T-helper 2 cell treated with Interferon-gamma antibody and Interleukin-4, amounts not matched to agents 5 μg/mL and 100 μg/mL, for 36 hours (primary cell): Measurements from ENCODE around the gene PDE8B.

Experiments
- DNase-seq: peaks from one replicate; pipeline ENCODE4 v3.0.0; 2021; ENCODE audit warnings: low spot score
- H3K27ac Mint-ChIP-seq: one replicate; pipeline ENCODE4 v1.8.0; 2021; ENCODE audit warnings: mild to moderate bottlenecking, mixed read lengths
- H3K27me3 Mint-ChIP-seq: one replicate; pipeline ENCODE4 v1.8.0; 2021; ENCODE audit warnings: low read depth, mixed read lengths
- H3K36me3 Mint-ChIP-seq: one replicate; pipeline ENCODE4 v1.8.0; 2021; ENCODE audit warnings: low read depth, mixed read lengths
- H3K4me1 Mint-ChIP-seq: one replicate; pipeline ENCODE4 v1.8.0; 2021; ENCODE audit warnings: low read depth, mixed read lengths
- H3K4me3 Mint-ChIP-seq: one replicate; pipeline ENCODE4 v1.8.0; 2022; ENCODE audit warnings: mild to moderate bottlenecking, moderate library complexity, mixed read lengths
- H3K9me3 Mint-ChIP-seq: one replicate; pipeline ENCODE4 v1.8.0; 2021; ENCODE audit warnings: mixed read lengths

Gene PDE8B

DNA sequence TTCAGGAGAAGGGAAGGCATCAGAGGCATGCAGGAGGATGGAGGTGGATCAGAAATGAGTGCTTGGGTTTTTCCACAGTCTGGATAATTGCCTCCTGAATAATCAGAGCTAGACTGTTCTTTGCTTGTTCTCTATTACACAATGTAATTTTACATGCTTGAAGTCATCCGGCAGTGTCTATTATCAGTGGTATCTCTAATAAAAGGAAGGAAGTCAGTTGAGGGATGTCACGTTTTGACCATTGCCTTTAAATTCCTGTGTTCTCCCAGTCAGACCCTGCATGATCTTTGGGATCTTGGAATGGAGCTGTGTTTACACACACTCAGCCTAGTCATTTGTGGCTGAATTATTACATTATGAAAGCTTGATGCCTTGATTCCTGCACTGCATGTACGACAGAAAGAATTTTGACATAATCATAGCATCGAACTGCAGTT, 91.0 kb downstream of the PDE8B start:
- Mint-ChIP-seq H3K36me3 (no peaks in the 10 kb centered on the region), H3K9me3 (no peaks in the 10 kb centered on the region), H3K27me3 (peaks cover 2% of the 10 kb centered on the region), H3K27ac (no peak overlapping the region), H3K4me3 (no peak overlapping the region), H3K4me1 (peaks cover 6% of the 10 kb centered on the region)
- no peak for DNase-seq

DNA sequence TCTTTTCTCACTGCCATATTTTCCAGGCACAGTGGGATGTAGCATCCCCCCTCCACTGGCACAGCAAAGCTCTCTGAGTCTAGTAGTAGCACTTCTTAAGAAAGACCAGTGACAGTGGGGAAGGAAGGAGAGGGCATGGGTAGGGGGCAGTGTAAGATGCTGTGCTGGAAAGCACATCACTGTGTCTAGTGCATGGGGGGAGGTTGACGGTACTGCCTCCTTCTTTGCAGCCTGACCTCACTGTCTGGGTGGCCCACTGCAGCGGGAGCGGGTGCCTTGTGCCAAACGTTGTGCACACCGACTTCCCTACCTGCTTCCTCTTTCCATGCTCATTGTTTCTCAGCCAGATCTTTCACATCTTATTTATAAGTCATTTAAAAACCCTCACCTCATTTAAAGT, 91.8 kb downstream of the PDE8B start:
- no peak overlapping the region for H3K4me3 Mint-ChIP-seq
- H3K36me3 Mint-ChIP-seq, result no peaks in the 10 kb centered on the region
- H3K27me3 Mint-ChIP-seq, result peaks cover 5% of the 10 kb centered on the region
- H3K9me3 Mint-ChIP-seq, result no peaks in the 10 kb centered on the region
- no peak overlapping the region for H3K27ac Mint-ChIP-seq
- peaks cover 6% of the 10 kb centered on the region for H3K4me1 Mint-ChIP-seq
- DNase-seq, result no peak

DNA sequence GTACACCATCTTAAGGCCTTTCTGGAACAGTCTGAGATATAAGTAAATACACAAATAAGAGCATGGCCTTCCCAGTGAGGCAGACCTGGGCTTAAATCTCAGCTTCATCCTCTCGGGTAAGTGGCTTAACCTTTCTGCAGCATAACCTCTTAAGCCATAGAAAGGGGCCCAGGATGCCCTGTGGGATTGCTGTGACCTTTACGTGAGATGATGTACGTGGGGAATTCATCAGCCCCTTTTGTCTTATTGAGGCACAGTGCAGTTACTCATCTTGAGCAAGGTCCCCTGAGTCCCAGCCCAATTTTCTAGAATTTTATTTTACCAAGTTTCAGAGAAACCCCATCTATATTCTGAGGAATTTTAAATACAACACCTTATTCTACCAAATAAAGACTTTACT, 92.2 kb downstream of the PDE8B start:
- Mint-ChIP-seq H3K27ac (no peak overlapping the region), H3K4me1 (peaks cover 6% of the 10 kb centered on the region), H3K9me3 (no peaks in the 10 kb centered on the region), H3K4me3 (no peak overlapping the region), H3K27me3 (peaks cover 7% of the 10 kb centered on the region), H3K36me3 (no peaks in the 10 kb centered on the region)
- DNase-seq, result no peak

DNA sequence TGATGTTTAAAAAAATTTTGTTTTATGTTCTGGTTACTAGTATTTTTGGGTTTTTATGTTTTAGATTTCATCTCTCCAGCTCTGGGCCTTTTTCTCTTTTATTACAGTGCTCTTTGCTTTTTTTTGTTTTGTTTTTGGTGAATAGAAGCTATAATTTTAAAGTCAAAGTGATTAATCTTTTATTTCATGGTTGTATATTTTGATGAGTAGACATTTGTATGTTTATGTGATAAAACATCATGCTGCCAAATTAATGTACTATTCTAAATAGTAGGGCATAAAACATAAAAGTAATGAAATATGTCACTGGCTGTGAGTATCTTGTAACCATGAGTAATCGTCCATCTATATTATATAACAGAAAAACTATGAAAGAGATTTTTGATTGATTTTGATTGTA, 93.9 kb downstream of the PDE8B start:
- Mint-ChIP-seq H3K4me3 (no peak overlapping the region), H3K36me3 (no peaks in the 10 kb centered on the region)

DNA sequence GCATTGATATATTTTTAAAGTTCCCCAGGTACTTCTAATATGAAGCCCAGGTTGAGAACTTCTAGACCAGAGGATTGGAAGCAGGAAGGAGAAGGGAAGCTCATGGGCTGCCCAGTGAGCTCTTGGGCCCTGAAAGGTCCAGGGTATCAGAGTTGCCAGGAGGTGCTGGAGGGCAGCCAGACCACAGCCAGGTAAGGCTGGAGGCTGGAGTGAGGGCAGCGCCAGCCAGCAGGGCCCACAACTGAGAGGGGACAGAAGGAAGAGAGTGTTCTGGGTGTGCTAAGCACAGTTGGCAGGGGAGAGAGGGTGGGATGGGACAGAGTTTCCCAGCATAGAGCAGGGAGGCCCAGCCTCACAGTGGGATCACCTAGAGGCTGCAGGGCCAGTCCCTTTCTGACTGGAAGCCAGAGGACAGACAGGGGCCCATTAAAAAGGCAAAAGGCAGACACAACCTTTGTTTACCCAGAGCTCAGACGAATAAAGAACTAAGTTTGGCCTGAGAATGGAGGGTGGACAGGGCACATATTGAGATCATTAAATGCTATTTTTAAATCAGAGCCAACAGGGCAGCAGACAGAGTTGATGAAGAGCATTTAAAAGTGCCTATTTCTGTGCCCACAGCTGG, 94.9 kb downstream of the PDE8B start:
- no peak for DNase-seq
- Mint-ChIP-seq H3K27ac (no peak overlapping the region), H3K4me1 (no peaks in the 10 kb centered on the region), H3K9me3 (no peaks in the 10 kb centered on the region), H3K27me3 (peaks cover 7% of the 10 kb centered on the region), H3K36me3 (no peaks in the 10 kb centered on the region), H3K4me3 (no peak overlapping the region)

More for the DNA sequence above, 93.9 kb downstream of the PDE8B start:
- DNase-seq, result no peak
- Mint-ChIP-seq H3K27ac (no peak overlapping the region), H3K4me1 (no peaks in the 10 kb centered on the region), H3K9me3 (no peaks in the 10 kb centered on the region), H3K27me3 (peaks cover 7% of the 10 kb centered on the region)

DNA sequence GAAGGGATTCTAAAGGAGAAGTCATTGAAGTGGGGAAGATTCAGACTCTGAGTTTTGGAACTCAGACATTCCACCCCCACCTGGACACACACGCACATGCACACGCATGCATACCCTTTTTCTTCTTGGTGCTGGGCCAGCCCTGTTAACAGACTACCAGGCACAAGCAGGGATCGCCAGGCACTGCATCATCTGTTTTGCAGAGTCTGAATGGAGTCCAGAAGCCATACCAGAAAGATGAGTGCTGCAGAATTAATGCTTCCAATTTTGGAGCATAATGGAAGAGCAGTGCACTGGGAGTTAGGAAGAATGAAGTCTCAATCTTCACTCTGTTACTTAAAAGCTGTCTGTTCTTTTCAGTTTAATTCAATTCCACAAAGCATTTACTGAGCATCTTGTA, 95.5 kb downstream of the PDE8B start:
- Mint-ChIP-seq H3K36me3 (no peaks in the 10 kb centered on the region), H3K27me3 (peaks cover 7% of the 10 kb centered on the region), H3K9me3 (no peaks in the 10 kb centered on the region), H3K4me1 (no peaks in the 10 kb centered on the region), H3K4me3 (no peak overlapping the region), H3K27ac (no peak overlapping the region)
- no peak for DNase-seq

DNA sequence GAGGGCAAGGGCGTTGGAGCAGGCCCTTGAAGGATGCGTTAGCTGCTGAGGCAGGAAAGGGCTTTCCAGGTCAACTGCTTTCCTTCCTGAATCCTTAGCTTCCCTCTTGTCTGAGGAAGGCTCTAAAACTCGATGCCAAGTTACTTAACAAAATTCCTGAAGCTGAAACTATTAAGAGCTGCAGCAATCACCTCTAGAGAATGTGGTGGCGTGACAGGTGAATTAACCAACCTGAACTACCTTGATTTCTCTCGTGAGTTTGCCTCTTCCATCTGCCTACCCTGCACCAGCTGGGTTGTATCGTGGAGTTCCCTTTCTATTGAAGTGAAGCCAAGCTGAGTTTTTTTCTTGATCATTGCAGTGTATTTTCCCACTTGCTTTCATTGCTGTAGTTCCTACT, 96.1 kb downstream of the PDE8B start:
- H3K4me3 Mint-ChIP-seq, result no peak overlapping the region
- no peaks in the 10 kb centered on the region for H3K4me1 Mint-ChIP-seq
- H3K27me3 Mint-ChIP-seq, result peaks cover 8% of the 10 kb centered on the region
- no peaks in the 10 kb centered on the region for H3K9me3 Mint-ChIP-seq
- no peak overlapping the region for H3K27ac Mint-ChIP-seq
- DNase-seq, result no peak
- H3K36me3 Mint-ChIP-seq, result no peaks in the 10 kb centered on the region

DNA sequence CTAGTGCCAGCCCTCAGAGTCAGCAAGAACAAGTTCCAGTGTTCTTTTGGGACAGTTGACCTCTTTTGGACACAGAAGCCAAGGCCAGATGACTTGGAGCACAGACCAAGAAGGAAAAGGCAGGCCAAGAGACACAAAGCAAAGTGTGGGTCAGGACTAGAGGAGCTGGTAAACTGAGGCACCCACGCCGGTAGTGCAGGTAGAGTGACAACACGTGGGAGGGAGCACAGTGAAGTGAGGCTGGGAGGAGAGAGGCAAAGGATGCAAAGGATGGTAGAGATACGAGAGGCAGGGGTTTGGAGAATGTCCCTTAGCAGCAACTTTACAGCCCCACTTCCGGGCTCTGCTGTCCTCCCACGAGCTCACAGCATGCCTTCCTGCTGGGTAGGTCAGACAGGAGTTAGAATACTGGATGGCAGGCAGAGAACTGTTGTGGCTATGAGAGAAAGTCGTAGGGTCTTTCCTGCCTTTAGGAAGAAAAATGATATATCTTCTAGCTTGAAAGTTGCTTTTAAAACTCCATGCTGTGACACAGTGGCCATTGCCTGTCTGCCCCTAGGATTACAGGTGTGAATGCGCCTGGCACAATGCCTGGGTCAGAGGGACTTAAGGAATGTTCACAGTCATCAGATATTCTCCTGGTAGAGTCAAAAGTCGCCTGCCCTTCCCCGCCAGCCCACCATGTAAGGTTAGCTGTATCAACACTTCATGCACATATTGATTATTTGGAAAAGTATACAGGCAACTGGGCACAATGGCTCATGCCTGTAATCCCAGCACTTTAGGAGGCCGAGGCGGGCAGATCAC, 97.9 kb downstream of the PDE8B start:
- H3K27me3 Mint-ChIP-seq, result peaks cover 8% of the 10 kb centered on the region
- no peak overlapping the region for H3K4me3 Mint-ChIP-seq
- DNase-seq, result no peak
- H3K36me3 Mint-ChIP-seq, result no peaks in the 10 kb centered on the region
- H3K27ac Mint-ChIP-seq, result no peak overlapping the region
- no peaks in the 10 kb centered on the region for H3K4me1 Mint-ChIP-seq
- no peaks in the 10 kb centered on the region for H3K9me3 Mint-ChIP-seq

DNA sequence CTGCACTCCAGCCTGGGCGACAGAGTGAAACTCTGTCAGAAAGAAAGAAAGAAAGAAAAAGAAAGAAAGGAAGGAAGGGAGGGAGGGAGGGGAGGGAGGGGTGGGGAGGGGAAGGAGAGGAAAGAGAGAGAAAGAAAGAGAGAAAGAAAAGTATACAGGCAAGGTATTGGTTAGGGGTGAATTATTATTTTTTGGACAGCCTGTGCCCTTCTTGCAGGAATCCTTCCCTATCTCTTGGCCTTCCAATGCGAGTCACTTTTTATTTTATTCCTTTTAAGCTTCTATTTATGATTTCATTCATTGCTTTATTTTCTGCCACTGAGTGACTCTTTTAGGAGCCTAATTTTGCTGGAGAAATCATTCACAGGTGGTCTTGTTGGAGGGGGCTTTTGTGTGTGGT, 98.7 kb downstream of the PDE8B start:
- Mint-ChIP-seq H3K9me3 (no peaks in the 10 kb centered on the region), H3K36me3 (no peaks in the 10 kb centered on the region), H3K27ac (no peak overlapping the region), H3K4me1 (no peaks in the 10 kb centered on the region), H3K4me3 (no peak overlapping the region), H3K27me3 (peaks cover 12% of the 10 kb centered on the region)
- no peak for DNase-seq

DNA sequence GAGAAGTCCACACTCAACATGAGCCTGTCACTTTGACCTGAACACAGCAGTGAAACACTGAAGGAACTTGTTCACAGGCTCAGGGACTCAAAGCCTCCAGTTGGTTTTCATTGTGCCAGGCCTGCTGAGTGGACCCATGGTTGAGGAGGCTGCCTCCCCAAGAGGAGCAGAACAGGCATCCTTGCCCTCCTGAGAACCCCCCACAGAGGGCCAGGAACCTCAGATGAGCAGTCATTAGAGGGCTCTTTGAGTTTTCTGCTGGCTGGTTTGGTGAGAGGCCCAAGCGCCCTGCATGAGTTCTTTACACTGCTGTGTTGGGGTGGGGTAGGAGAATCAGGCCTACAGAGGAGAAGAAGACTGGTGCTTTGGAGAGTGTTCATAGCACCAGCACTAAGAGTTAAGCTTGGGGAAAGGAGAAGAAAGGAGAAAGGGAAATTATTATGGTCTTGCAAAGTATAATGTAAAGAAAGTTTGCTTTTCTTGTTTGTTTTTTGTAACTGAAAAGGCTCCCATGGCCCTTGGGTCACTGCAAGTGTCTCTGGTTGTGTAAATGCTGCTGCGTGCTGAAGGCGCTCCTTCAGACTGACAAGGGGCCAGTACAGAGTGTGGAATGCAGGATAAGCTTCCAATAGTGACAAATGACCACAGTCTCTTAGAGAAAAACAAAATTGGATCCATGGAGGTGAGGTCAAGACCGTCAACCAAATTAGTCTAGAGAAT, 100.2 kb downstream of the PDE8B start:
- no peaks in the 10 kb centered on the region for H3K36me3 Mint-ChIP-seq
- peaks cover 18% of the 10 kb centered on the region for H3K27me3 Mint-ChIP-seq
- H3K4me3 Mint-ChIP-seq, result no peak overlapping the region
- no peaks in the 10 kb centered on the region for H3K4me1 Mint-ChIP-seq
- H3K9me3 Mint-ChIP-seq, result no peaks in the 10 kb centered on the region
- DNase-seq, result no peak
- no peak overlapping the region for H3K27ac Mint-ChIP-seq

DNA sequence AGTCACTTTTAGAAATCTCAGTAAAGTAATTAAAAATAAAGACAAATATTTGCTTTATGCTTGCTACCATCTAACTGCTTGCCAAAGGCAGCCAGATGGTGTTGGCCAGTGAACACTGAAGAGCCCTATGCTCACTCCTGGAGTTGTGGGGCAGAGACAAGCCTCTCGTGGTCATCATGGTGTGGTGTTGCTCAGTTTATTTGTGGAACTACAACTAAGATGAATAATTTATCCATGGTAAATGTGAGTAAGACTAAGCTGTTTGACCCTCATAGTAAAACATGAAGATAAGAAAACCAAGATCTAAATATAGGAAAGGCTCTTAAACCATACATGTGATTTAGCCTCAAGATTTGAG, 100.7 kb downstream of the PDE8B start:
- no peaks in the 10 kb centered on the region for H3K36me3 Mint-ChIP-seq
- DNase-seq, result no peak
- no peak overlapping the region for H3K27ac Mint-ChIP-seq
- no peaks in the 10 kb centered on the region for H3K9me3 Mint-ChIP-seq
- H3K4me3 Mint-ChIP-seq, result no peak overlapping the region
- peaks cover 17% of the 10 kb centered on the region for H3K27me3 Mint-ChIP-seq
- no peaks in the 10 kb centered on the region for H3K4me1 Mint-ChIP-seq

DNA sequence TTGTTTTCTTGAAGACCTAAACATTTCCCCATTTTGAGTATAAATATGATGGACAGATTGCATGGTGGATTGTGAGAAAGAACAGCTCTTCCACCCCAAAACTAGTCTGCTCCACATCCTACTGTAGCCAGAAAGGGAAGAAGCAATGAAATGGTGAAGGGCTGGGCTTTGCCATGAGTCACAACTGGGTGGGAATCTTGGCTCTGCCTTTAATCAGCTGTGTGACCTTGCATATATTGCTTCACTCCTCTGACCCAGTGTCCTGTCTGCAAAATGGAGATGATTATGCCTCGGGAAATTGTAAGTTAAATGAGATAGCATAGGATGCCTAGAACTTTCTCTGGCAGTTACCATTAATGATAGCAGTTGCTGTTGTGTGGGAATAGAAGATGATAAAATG, 101.9 kb downstream of the PDE8B start:
- peaks cover 14% of the 10 kb centered on the region for H3K27me3 Mint-ChIP-seq
- no peaks in the 10 kb centered on the region for H3K9me3 Mint-ChIP-seq
- no peaks in the 10 kb centered on the region for H3K36me3 Mint-ChIP-seq
- no peak for DNase-seq
- no peak overlapping the region for H3K4me3 Mint-ChIP-seq
- H3K27ac Mint-ChIP-seq, result no peak overlapping the region
- H3K4me1 Mint-ChIP-seq, result no peaks in the 10 kb centered on the region

DNA sequence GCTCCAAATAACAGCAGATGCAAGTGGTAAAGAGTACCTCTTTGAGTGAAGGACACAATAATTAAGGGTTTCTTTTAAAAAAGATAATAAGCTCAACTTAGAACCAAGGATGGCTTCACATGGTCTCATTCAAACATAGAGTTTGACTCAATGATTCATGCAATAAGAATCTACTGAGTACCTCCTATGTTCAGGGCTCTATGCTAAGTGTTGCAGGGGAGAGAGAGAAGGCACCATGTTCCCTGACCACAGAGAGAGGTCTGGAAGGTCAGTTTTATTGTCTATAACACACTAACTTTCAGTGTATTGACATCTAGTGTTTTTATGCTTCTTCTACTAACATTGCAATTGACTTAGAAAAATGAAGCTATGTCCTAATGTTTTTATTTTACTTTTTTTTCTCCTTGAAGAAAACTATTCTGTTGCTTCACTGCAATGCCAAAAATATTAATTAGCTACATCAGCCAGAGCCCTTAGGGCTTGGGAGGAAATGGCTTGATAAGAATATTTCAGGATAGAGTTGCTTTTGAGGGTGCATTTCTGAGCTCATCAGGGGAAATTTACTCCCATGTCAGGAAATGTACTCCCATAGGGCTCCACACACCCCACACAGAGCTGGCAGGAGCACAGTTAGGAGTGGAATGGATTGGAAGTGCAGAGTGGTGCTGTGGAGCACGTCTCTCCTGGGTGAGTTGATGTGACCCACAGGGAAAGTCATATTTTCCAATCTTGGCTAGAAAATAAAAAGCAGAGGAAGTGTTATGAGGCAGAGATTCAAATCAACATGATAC, 106.6 kb downstream of the PDE8B start:
- no peak overlapping the region for H3K27ac Mint-ChIP-seq
- no peak for DNase-seq
- no peaks in the 10 kb centered on the region for H3K9me3 Mint-ChIP-seq
- H3K4me3 Mint-ChIP-seq, result no peak overlapping the region
- H3K27me3 Mint-ChIP-seq, result peaks cover 25% of the 10 kb centered on the region
- no peaks in the 10 kb centered on the region for H3K36me3 Mint-ChIP-seq
- no peaks in the 10 kb centered on the region for H3K4me1 Mint-ChIP-seq

DNA sequence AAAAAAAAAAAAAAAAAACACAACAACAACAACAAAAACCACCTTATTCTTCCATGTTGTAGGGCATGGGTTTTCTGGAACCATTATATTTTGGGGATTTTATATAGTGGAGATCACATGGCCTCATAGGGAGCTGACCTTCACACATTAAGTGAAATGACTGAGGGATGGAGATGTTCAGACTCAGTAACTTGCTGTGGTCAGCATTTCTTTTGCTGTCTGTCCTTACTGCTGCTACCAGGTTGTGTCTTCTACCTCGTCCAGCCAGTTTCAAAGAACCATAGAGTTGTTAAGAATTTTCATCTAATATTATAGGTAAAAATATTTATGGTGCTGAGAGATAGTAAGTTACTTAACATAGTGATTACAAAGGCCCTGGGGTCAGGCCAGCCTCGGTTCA, 107.6 kb downstream of the PDE8B start:
- no peak for DNase-seq
- no peaks in the 10 kb centered on the region for H3K9me3 Mint-ChIP-seq
- H3K4me3 Mint-ChIP-seq, result no peak overlapping the region
- H3K27ac Mint-ChIP-seq, result no peak overlapping the region
- no peaks in the 10 kb centered on the region for H3K36me3 Mint-ChIP-seq
- no peaks in the 10 kb centered on the region for H3K4me1 Mint-ChIP-seq
- H3K27me3 Mint-ChIP-seq, result peaks cover 25% of the 10 kb centered on the region
